Renal cortex interstitium (tissue), 11 donors: ENCODE measurements around the gene IRS1. TPM values are rescaled to one million over a fixed set of nuclear protein-coding genes. Genes with fewer than 3 reads are reported as not detected.
A peak's percentile ranks its signal among the peaks of the same experiment; 100 is the strongest.

Source experiments
- DNase-seq, 11 donors: peaks; one replicate each; pipeline ENCODE4 v3.0.0-alpha.2; 2013; ENCODE audit warnings: low read depth in 9 of 11, low spot score in 4 of 11; ENCODE audit errors: extremely low read depth in 1 of 11
- polyA plus RNA-seq, 3 donors: library from polyadenylated mRNA; unstranded; fragments of 120-200 nt; gene quantifications; one replicate each; pipeline ENCODE4 v1.2.1, GENCODE V29; 2013; ENCODE audit not compliant: insufficient read length in 3 of 3

IRS1 gene
- polyA plus RNA-seq, 3 donors = 12.4 to 15.7 (median 14.2) TPM

- DNase-seq = no peak
Observed at GRCh38 chr2:226796012-226796839, 3.4 kb downstream of the IRS1 start.

GRCh38 chr2:226795281-226796011 lies 4.2 kb downstream of the IRS1 start:
- no peak for DNase-seq

- no peak for DNase-seq
Observed at GRCh38 chr2:226794751-226795171, 4.9 kb downstream of the IRS1 start.

- no peak for DNase-seq
Observed at GRCh38 chr2:226794196-226794661, 5.4 kb downstream of the IRS1 start.

GRCh38 chr2:226793646-226794045 lies 6.0 kb downstream of the IRS1 start:
- no peak for DNase-seq

- DNase-seq = no peak
Observed at GRCh38 chr2:226792155-226792881, 7.3 kb downstream of the IRS1 start.

- peak in 6 of 11 donors; percentile 79 to 87 (median 86) for DNase-seq
Observed at GRCh38 chr2:226791487-226792081, 8.0 kb downstream of the IRS1 start.

- peak in 3 of 11 donors; percentile 67 to 72 (median 68) for DNase-seq
Observed at GRCh38 chr2:226791056-226791486, 8.5 kb downstream of the IRS1 start.

- DNase-seq = no peak
Observed at GRCh38 chr2:226790431-226790830, 9.2 kb downstream of the IRS1 start.

GRCh38 chr2:226790011-226790410 lies 9.6 kb downstream of the IRS1 start:
- no peak for DNase-seq

- DNase-seq = no peak
Observed at GRCh38 chr2:226788881-226789490, 10.6 kb downstream of the IRS1 start.

GRCh38 chr2:226788064-226788463 lies 11.6 kb downstream of the IRS1 start:
- no peak for DNase-seq

- no peak for DNase-seq
Observed at GRCh38 chr2:226783885-226784284, 15.7 kb downstream of the IRS1 start.

- DNase-seq = peak in 2 of 11 donors; percentile 63 to 81
Observed at GRCh38 chr2:226782092-226782713, 17.4 kb downstream of the IRS1 start.

GRCh38 chr2:226780431-226780830 lies 19.2 kb downstream of the IRS1 start:
- DNase-seq = no peak

GRCh38 chr2:226777611-226778010 lies 22.0 kb downstream of the IRS1 start:
- no peak for DNase-seq

- DNase-seq = no peak
Observed at GRCh38 chr2:226776104-226776503, 23.5 kb downstream of the IRS1 start.

GRCh38 chr2:226775032-226775509 lies 24.5 kb downstream of the IRS1 start:
- DNase-seq = no peak
